Adrenal gland (tissue), 12 donors: ENCODE measurements around the gene EIF4E1B. TPM values are rescaled to one million over a fixed set of nuclear protein-coding genes. Genes with fewer than 3 reads are reported as not detected.

ENCODE experiments used
- DNase-seq, 7 donors: peaks; one replicate each; pipeline ENCODE4 v3.0.0-alpha.2; 2019 to 2020
- H3K27ac ChIP-seq, 5 donors: fragments of 200-600 bp; sonication (generic) in 4 of 5; 1 replicate in 3 of 5; 2 replicates in 2 of 5; pipeline versions ENCODE4 v1.5.1 to v1.8.0; 2016 to 2020; ENCODE audit warnings: mild to moderate bottlenecking in 1 of 5
- H3K27me3 ChIP-seq: fragments of 200-600 bp; 2 replicates; pipeline ENCODE4 v1.8.0; 2021
- H3K36me3 ChIP-seq, 2 donors: fragments of 200-600 bp; replicated peaks in 1 of 2; 1 replicate in 1 of 2; 2 replicates in 1 of 2; pipeline versions ENCODE4 v1.5.1 to v1.8.0; 2018 to 2022
- H3K4me1 ChIP-seq, 2 donors: fragments of 200-600 bp; replicated peaks in 1 of 2; 1 replicate in 1 of 2; 2 replicates in 1 of 2; pipeline versions ENCODE4 v1.5.1 to v1.8.0; 2018 to 2021
- H3K4me3 ChIP-seq, 4 donors: fragments of 200-600 bp; sonication (generic) in 3 of 4; one replicate each; pipeline ENCODE4 v1.5.1; 2016 to 2018
- H3K9me3 ChIP-seq, 3 donors: fragments of 200-600 bp; sonication (generic) in 1 of 3; replicated peaks in 1 of 3; 1 replicate in 2 of 3; 2 replicates in 1 of 3; pipeline versions ENCODE4 v1.5.1 to v1.8.0; 2016 to 2021
- POLR2A ChIP-seq, 2 donors: fragments of 450-650 bp; IDR thresholded peaks; one replicate each; pipeline ENCODE4 v1.6.1; 2017; ENCODE audit warnings: antibody characterized with exemption in 2 of 2, mild to moderate bottlenecking in 2 of 2, moderate library complexity in 1 of 2
- WGBS, 4 donors: extraction: QIAGEN DNeasy Blood & Tissue Kit in 2 of 4; methylation state at CpG; one replicate each; pipeline versions ENCODE4 v1.1.5 to v1.1.7; 2013 to 2017; 5-methylcytosine and 5-hydroxymethylcytosine counted together
- intact Hi-C, 2 donors: fragments of 100-400 bp; cut with DNase I; formaldehyde crosslinking; loops; one replicate each; pipeline versions ENCODE4 v1.14.1 to v1.15.0; 2022 to 2023
- polyA plus RNA-seq, 3 donors: library from polyadenylated mRNA; stranded (reverse); fragments of 200-250 nt in 2 of 3; fragments of 350-450 nt in 1 of 3; fragmentation: Illumina TruSeq in 1 of 3; extraction: RNeasy Lipid Tissue Mini Kit (QIAGEN cat#74804) in 1 of 3; gene quantifications; one replicate each; pipeline ENCODE4 v1.2.3, GENCODE V29; 2013 to 2014
- total RNA-seq, 9 donors: library from RNA; depleted of rRNA in 4 of 9; stranded (reverse); fragments of >200 nt in 4 of 9; fragments of 120-200 nt in 1 of 9; fragmentation: NEBNext Ultra II Directional in 1 of 9; extraction: Animal tissue kit (Norgen Biotek cat#: 25700) in 1 of 9; gene quantifications; one replicate each; pipeline versions ENCODE4 v1.1.0 to v1.2.4, GENCODE V29; 2013 to 2023
- TF ChIP-seq, protein P1 (sequence below), 6 experiments: fragments of 450-650 bp in 4 of 6; fragments of 200-600 bp in 2 of 6; sonication (generic) in 1 of 6; IDR thresholded peaks; 1 replicate in 5 of 6; 2 replicates in 1 of 6; pipeline versions ENCODE4 v1.5.1 to v1.8.0; 2016 to 2021; ENCODE audit warnings: antibody characterized with exemption in 6 of 6, mild to moderate bottlenecking in 2 of 6, moderate library complexity in 1 of 6
- donor health status: healthy with polysubstance abuse.
- donor health status: Bipolar disorder and iron deficiency.
- donor health status: DM: yes; HTN: yes; CAD: no.
- donor health status: DM: no; HTN: no; CAD: no.
- donor health status: DM: no; HTN: no; CAD: no.
- donor health status: DM: yes; HTN: yes; CAD: no.

The EIF4E1B gene
- total and polyA plus RNA-seq, 12 donors: 0.24 to 0.44 (median 0.28) TPM; not detected in 7

DNA sequence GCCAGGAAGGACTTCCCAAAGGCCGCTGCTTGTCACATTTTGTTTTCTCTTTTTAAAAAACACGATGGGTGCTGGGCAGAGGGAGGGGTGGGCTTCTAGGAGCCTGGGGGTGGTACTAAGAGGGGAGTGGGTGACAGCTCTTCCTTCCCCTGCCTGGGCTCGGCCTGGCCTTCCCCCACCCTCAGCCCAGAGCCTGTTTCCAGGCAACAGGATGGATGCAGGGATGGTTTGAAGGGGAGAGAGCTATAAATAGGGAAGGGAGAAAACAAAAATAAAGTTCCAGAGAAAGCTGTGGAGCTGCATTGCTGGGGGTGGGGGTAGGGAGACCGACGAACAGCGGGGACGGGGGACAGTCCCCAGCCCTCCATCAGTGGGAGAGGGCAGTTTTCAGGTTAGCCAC lies 14.0 kb upstream of the EIF4E1B start:
- TF ChIP-seq POLR2A (IDR thresholded peaks at IDR 0.05): no peak
- TF ChIP-seq, protein P1, sequence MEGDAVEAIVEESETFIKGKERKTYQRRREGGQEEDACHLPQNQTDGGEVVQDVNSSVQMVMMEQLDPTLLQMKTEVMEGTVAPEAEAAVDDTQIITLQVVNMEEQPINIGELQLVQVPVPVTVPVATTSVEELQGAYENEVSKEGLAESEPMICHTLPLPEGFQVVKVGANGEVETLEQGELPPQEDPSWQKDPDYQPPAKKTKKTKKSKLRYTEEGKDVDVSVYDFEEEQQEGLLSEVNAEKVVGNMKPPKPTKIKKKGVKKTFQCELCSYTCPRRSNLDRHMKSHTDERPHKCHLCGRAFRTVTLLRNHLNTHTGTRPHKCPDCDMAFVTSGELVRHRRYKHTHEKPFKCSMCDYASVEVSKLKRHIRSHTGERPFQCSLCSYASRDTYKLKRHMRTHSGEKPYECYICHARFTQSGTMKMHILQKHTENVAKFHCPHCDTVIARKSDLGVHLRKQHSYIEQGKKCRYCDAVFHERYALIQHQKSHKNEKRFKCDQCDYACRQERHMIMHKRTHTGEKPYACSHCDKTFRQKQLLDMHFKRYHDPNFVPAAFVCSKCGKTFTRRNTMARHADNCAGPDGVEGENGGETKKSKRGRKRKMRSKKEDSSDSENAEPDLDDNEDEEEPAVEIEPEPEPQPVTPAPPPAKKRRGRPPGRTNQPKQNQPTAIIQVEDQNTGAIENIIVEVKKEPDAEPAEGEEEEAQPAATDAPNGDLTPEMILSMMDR (IDR thresholded peaks at IDR 0.05): no peak
- no peak overlapping the region for H3K27ac ChIP-seq
- peaks cover 33% of the 10 kb centered on the region for H3K27me3 ChIP-seq
- no peak for DNase-seq
- intact Hi-C loops: no loop called here
- 53 to 62% (median 61%) methylated on average over 7 of the region's 7 CpGs for WGBS, 4 donors
- H3K9me3 ChIP-seq: no peaks in the 10 kb centered on the region
- peaks cover 0 to 16% of the 10 kb centered on the region in 2 donors for H3K4me1 ChIP-seq
- no peak overlapping the region for H3K4me3 ChIP-seq
- H3K36me3 ChIP-seq: no peaks in the 10 kb centered on the region

DNA sequence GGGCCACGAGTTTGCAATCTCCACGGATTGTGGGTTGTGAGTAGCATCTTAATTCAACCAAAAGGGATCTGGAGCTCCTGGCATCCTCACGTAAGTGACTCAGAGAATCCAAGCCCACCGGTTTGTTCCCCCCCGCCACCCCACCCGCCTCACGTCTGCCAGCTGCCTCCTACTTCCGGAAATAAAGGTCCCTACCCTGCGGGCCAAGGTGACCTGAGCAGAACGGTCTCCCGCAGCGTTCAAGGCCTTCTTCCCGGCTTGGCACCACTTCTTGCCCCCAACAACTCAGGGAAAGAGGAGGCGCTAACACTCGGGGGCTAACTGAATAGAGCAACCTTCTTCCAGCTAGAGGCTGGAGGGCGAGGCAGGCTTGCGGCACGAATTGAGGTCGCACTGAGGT lies 11.7 kb upstream of the EIF4E1B start:
- H3K4me1 ChIP-seq: peaks cover 0 to 16% of the 10 kb centered on the region in 2 donors
- peaks cover 33% of the 10 kb centered on the region for H3K27me3 ChIP-seq
- 20 to 32% (median 23%) methylated on average over 9 to 19 of the region's 19 CpGs for WGBS, 4 donors
- no peak for DNase-seq
- H3K27ac ChIP-seq: no peak overlapping the region
- no peak for TF ChIP-seq POLR2A (IDR thresholded peaks at IDR 0.05)
- TF ChIP-seq, protein P1 (IDR thresholded peaks at IDR 0.05): no peak
- intact Hi-C loops: no loop called here
- H3K4me3 ChIP-seq: peak overlapping the region in 1 of 4 donors; percentile 29
- H3K9me3 ChIP-seq: no peaks in the 10 kb centered on the region
- no peaks in the 10 kb centered on the region for H3K36me3 ChIP-seq

DNA sequence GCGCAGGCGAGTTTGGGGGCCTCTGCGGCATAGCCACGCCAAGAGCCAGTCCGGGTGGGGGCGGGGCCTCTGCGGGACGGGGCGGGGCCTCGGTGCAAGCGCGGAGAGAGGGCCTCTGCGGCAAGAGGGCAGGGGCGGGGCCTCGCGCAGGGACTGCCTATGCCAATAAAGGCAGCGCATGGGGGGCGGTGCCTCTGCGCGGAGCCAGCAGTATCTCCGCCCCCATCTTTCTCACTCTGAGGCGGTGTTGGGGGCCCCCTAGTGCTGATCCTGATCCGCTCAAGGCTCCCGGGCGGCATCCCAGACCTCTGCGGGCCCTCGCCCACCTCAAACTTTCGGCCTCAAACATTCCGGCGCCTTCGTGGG lies 11.3 kb upstream of the EIF4E1B start:
- 1 to 9% (median 5%) methylated on average over 6 to 31 of the region's 31 CpGs for WGBS, 4 donors
- no peaks in the 10 kb centered on the region for H3K9me3 ChIP-seq
- H3K27me3 ChIP-seq: peaks cover 33% of the 10 kb centered on the region
- H3K4me1 ChIP-seq: peaks cover 0 to 16% of the 10 kb centered on the region in 2 donors
- H3K36me3 ChIP-seq: no peaks in the 10 kb centered on the region
- intact Hi-C loops: no loop called here
- peak overlapping the region in 1 of 4 donors; percentile 29 for H3K4me3 ChIP-seq
- H3K27ac ChIP-seq: no peak overlapping the region
- no peak for TF ChIP-seq POLR2A (IDR thresholded peaks at IDR 0.05)
- TF ChIP-seq, protein P1 (IDR thresholded peaks at IDR 0.05): peak in 3 of 6 experiments; percentile 11 to 36 (median 26)
- DNase-seq: peak; percentile 78 to 91 (median 84)

DNA sequence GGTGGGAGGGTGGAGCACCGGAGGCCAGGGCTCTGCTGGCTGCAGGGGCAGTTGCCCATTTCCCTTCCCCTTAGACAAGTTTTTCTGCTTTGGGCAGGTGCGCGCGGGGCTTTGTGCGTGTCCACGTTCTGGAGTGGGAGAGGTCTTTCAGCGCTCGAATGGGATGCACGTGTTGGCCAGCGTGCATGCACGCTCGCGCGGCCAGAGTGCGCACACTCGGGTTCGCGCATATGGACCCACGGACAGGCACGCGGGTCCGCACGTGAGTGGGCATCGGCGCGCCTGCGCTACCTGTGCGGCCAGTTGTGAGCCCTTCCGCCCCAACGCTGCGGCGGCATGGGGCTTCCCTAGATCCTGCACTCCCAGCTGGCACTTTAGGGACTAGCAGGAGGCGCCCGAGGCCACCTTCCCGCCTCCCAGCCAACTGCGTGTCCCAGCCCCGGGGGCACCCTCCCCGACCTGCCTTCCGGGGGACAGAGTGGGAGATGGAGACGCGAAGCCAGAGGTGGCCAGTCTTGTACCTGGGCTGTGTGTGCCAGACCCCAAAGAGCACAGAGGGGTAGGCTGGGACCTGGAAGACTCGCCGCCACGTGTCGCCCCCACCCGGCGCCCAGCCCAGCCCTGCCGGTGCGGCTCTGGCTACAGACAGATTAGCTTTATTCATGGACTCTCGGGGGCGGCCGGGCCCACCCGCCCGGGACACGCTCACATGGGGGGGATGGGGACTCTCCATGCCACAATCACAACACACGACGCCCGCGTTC lies 10.7 kb upstream of the EIF4E1B start:
- no peak overlapping the region for H3K27ac ChIP-seq
- TF ChIP-seq, protein P1 (IDR thresholded peaks at IDR 0.05): no peak
- TF ChIP-seq POLR2A (IDR thresholded peaks at IDR 0.05): no peak
- WGBS, 4 donors: 0 to 11% (median 8%) methylated on average over 2 to 59 of the region's 59 CpGs
- intact Hi-C loops: no loop called here
- no peak for DNase-seq
- H3K4me3 ChIP-seq: peak overlapping the region in 1 of 4 donors; percentile 29
- H3K9me3 ChIP-seq: no peaks in the 10 kb centered on the region
- H3K27me3 ChIP-seq: peaks cover 33% of the 10 kb centered on the region
- peaks cover 0 to 16% of the 10 kb centered on the region in 2 donors for H3K4me1 ChIP-seq
- H3K36me3 ChIP-seq: no peaks in the 10 kb centered on the region
